ENCODE data around the gene NLGN1.

Gene NLGN1

GRCh38 chr3:173796890-173797289 is 399.3 kb downstream of the NLGN1 start:
- no peak for DNase-seq (ENCODE audit: low read depth)
- TF ChIP-seq, protein P1, sequence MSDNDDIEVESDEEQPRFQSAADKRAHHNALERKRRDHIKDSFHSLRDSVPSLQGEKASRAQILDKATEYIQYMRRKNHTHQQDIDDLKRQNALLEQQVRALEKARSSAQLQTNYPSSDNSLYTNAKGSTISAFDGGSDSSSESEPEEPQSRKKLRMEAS (IDR thresholded peaks at IDR 0.05; ENCODE audit: low read depth, low read length): no peak
- TF ChIP-seq POLR2A (IDR thresholded peaks at IDR 0.05; ENCODE audit: extremely low read depth, insufficient read length) (no peak), CTCF (IDR thresholded peaks at IDR 0.05; ENCODE audit: low read depth, low read length) (no peak), MYC (IDR thresholded peaks at IDR 0.05; ENCODE audit: low read depth, low read length) (no peak)
- no peak overlapping the region for H3K4me3 ChIP-seq (ENCODE audit: low read depth, low read length)

DNA sequence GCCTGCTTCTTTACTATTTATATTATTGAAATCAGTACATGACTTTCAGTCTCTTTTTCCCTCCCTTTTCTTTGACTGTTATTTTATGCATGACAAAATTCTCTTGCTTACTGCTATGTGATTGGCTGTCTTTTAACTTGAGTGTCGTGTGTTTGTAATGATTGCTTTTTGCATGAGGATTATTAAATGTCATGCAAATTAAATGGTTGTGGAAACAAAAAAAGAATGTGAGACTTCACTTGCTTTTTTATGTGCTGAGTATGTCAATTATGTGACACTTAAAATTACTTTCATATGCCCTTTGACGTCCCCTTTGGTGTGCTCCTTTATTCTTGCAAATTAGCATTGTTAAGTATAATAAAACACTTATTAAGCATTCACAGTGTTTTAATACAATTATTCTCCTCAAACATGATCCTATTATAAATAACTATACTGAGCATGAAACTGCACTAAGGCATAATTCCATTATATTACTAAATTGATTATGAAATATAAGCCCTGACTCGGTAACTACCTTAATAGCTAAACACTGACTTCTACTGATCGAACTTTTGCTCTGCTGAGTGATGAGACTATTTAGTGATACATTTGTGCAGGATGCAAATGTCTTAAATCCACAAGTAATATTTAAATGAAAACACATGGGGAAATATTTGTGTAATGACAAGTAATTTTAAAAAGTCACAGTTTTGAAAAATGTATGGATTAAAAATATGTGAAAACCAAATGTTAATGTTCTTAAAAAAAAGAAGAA is 401.7 kb downstream of the NLGN1 start:
- TF ChIP-seq CTCF (IDR thresholded peaks at IDR 0.05; ENCODE audit: low read depth, low read length) (no peak), POLR2A (IDR thresholded peaks at IDR 0.05; ENCODE audit: extremely low read depth, insufficient read length) (no peak), MYC (IDR thresholded peaks at IDR 0.05; ENCODE audit: low read depth, low read length) (no peak)
- TF ChIP-seq, protein P1 (IDR thresholded peaks at IDR 0.05; ENCODE audit: low read depth, low read length): no peak

DNA sequence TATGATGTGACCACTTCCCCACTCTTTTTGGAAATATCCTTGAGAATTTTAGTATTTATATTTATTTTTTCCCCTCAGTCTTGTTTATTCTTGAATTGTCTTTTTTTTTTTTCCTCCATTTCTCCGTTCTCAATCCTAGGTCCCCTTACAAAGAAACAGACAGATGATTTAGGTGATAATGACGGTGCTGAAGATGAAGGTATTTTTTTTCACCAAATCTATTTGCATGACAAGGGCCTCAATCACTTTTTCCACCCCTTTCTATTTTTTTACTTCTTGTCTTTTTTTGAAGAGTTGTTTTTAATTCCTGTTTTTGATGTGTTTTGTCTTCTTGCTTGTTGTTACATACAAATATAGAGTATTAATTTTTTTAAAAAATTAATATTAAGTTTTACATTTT is 402.6 kb downstream of the NLGN1 start:
- no peak overlapping the region for H3K4me3 ChIP-seq (ENCODE audit: low read depth, low read length)
- TF ChIP-seq POLR2A (IDR thresholded peaks at IDR 0.05; ENCODE audit: extremely low read depth, insufficient read length): no peak
- no peak for TF ChIP-seq CTCF (IDR thresholded peaks at IDR 0.05; ENCODE audit: low read depth, low read length)
- TF ChIP-seq, protein P1 (IDR thresholded peaks at IDR 0.05; ENCODE audit: low read depth, low read length): no peak
- TF ChIP-seq MYC (IDR thresholded peaks at IDR 0.05; ENCODE audit: low read depth, low read length): no peak
- DNase-seq (ENCODE audit: low read depth): no peak

More for the DNA sequence above, 401.7 kb downstream of the NLGN1 start:
- H3K4me3 ChIP-seq (ENCODE audit: low read depth, low read length): no peak overlapping the region
- no peak for DNase-seq (ENCODE audit: low read depth)

GRCh38 chr3:173814809-173815208 is 417.3 kb downstream of the NLGN1 start:
- H3K4me3 ChIP-seq (ENCODE audit: low read depth, low read length): no peak overlapping the region
- TF ChIP-seq MYC (IDR thresholded peaks at IDR 0.05; ENCODE audit: low read depth, low read length) (no peak), CTCF (IDR thresholded peaks at IDR 0.05; ENCODE audit: low read depth, low read length) (no peak)
- TF ChIP-seq, protein P1 (IDR thresholded peaks at IDR 0.05; ENCODE audit: low read depth, low read length): no peak
- DNase-seq (ENCODE audit: low read depth): no peak

DNA sequence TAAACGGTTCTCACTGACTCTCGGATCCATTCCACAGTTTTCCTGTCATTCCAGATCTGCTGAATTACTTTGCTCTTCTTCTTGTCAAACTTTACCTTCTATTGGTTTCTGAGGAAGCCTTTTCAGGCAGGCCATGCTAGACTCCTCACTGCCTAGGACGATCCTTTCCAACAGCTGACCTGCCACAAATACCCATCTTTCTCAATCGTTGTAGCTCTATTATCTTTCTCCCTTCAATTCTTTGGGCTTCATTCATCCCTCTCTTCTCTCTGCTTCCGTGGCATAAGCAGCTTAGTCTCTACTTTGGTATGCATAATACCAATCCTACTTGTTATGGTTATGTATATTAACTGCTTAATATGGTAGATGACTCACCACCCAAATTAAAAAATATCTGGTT is 421.8 kb downstream of the NLGN1 start:
- H3K4me3 ChIP-seq (ENCODE audit: low read depth, low read length): no peak overlapping the region
- TF ChIP-seq, protein P1 (IDR thresholded peaks at IDR 0.05; ENCODE audit: low read depth, low read length): no peak
- no peak for TF ChIP-seq MYC (IDR thresholded peaks at IDR 0.05; ENCODE audit: low read depth, low read length)
- TF ChIP-seq CTCF (IDR thresholded peaks at IDR 0.05; ENCODE audit: low read depth, low read length): no peak
- no peak for TF ChIP-seq POLR2A (IDR thresholded peaks at IDR 0.05; ENCODE audit: extremely low read depth, insufficient read length)
- DNase-seq (ENCODE audit: low read depth): no peak

Measured in NB4 (cell line).